Measurements from ENCODE around the gene SYTL3.
"Not testable (repeated sequence)": the region's sequence is repeated elsewhere in the genome, so short reads cannot be mapped to it uniquely, and the experiment has no call there.

The SYTL3 gene

GRCh38 chr6:158667360-158667981 lies 17.6 kb downstream of the SYTL3 start:
- no peak overlapping the region for H3K4me3 ChIP-seq (ENCODE audit: low read length)
- peak; percentile 10 for TF ChIP-seq EZH2phosphoT487 (IDR thresholded peaks at IDR 0.05; ENCODE audit: borderline replicate concordance, low read length)
- TF ChIP-seq, protein P1, sequence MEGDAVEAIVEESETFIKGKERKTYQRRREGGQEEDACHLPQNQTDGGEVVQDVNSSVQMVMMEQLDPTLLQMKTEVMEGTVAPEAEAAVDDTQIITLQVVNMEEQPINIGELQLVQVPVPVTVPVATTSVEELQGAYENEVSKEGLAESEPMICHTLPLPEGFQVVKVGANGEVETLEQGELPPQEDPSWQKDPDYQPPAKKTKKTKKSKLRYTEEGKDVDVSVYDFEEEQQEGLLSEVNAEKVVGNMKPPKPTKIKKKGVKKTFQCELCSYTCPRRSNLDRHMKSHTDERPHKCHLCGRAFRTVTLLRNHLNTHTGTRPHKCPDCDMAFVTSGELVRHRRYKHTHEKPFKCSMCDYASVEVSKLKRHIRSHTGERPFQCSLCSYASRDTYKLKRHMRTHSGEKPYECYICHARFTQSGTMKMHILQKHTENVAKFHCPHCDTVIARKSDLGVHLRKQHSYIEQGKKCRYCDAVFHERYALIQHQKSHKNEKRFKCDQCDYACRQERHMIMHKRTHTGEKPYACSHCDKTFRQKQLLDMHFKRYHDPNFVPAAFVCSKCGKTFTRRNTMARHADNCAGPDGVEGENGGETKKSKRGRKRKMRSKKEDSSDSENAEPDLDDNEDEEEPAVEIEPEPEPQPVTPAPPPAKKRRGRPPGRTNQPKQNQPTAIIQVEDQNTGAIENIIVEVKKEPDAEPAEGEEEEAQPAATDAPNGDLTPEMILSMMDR (IDR thresholded peaks at IDR 0.05; ENCODE audit: low read depth, low read length, poor library complexity, severe bottlenecking), result no peak
- no peak overlapping the region for H3K27ac ChIP-seq (ENCODE audit: low read depth, low read length)
- no peaks in the 10 kb centered on the region for H3K9me3 ChIP-seq (ENCODE audit: control insufficient read depth, insufficient read depth, low read length)
- no peak overlapping the region for H3K4me2 ChIP-seq (ENCODE audit: low read length)
- no peaks in the 10 kb centered on the region for H3K9me2 ChIP-seq (replicated peaks; ENCODE audit: control insufficient read depth, low read length)
- H3K36me3 ChIP-seq (ENCODE audit: control insufficient read depth, low read length), result no peaks in the 10 kb centered on the region
- no peaks in the 10 kb centered on the region for H3F3A ChIP-seq (ENCODE audit: control insufficient read depth, insufficient read depth)
- H3K79me2 ChIP-seq (ENCODE audit: control insufficient read depth, low read length), result no peaks in the 10 kb centered on the region
- H3K4me1 ChIP-seq (ENCODE audit: control insufficient read depth, low read length), result 0 out of 2 replicates have a peak, but pooled peaks cover 5% of the 10 kb centered on the region
- H3K27me3 ChIP-seq (ENCODE audit: control insufficient read depth, low read length), result peaks cover 60% of the 10 kb centered on the region
- H4K20me1 ChIP-seq (ENCODE audit: control insufficient read depth, insufficient read depth, low read depth, low read length), result no peaks in the 10 kb centered on the region

- H3K4me1 ChIP-seq (ENCODE audit: control insufficient read depth, low read length), result 0 out of 2 replicates have a peak, but pooled peaks cover 5% of the 10 kb centered on the region
- no peak overlapping the region for H3K4me2 ChIP-seq (ENCODE audit: low read length)
- peaks cover 49% of the 10 kb centered on the region for H3K27me3 ChIP-seq (ENCODE audit: control insufficient read depth, low read length)
Measured at GRCh38 chr6:158668707-158669103, 18.9 kb downstream of the SYTL3 start.

DNA sequence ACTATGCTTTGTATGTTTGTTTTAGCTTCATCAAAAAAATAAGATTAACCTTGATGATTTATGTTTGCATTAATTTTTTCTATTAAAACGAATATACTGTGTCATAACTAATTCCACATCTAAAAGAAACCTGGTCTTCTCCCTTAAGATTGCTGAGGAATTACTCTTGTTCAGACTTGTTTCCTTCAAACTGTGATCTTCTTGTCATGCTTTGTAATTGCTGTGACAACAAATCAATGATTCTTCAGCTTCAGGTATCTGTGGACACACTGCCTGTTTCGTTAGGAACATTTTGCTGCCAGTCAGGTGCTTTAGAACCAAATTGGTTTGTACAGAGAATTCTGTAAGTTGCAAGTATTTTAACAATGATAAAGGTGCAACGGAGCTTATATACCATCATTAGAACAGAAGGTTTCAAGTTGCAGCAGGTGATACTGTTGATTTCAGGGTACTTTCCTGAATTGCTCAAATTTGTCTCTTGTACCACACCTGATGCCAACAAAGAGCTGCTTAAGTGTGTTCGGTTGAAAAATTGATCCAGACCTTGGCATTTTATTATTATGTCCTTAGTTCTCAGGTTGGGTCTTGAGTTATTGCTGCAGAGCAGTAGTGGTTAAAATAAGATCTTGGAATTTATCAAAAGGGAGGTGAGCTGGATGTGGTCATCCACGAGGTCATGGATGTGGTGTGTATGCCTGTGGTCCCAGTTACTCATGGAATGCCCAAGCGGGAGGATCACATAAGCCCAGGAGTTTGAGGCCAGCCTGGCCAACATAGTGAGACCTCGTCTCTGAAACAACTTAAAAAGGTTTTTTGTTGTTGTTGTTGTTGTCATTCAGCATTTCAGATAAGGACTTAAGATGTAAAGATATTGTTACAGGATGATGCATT lies 19.5 kb downstream of the SYTL3 start:
- Histone ChIP-seq H3K4me1 (ENCODE audit: control insufficient read depth, low read length) (0 out of 2 replicates have a peak, but pooled peaks cover 5% of the 10 kb centered on the region), H3K27ac (ENCODE audit: low read depth, low read length) (no peak overlapping the region), H3K79me2 (ENCODE audit: control insufficient read depth, low read length) (no peaks in the 10 kb centered on the region), H3K9me2 (replicated peaks; ENCODE audit: control insufficient read depth, low read length) (no peaks in the 10 kb centered on the region), H3F3A (ENCODE audit: control insufficient read depth, insufficient read depth) (no peaks in the 10 kb centered on the region), H3K36me3 (ENCODE audit: control insufficient read depth, low read length) (no peaks in the 10 kb centered on the region), H3K4me2 (ENCODE audit: low read length) (no peak overlapping the region), H3K9me3 (ENCODE audit: control insufficient read depth, insufficient read depth, low read length) (no peaks in the 10 kb centered on the region), H3K4me3 (ENCODE audit: low read length) (no peak overlapping the region), H3K27me3 (ENCODE audit: control insufficient read depth, low read length) (peaks cover 48% of the 10 kb centered on the region), H4K20me1 (ENCODE audit: control insufficient read depth, insufficient read depth, low read depth, low read length) (no peaks in the 10 kb centered on the region)
- TF ChIP-seq, protein P1 (IDR thresholded peaks at IDR 0.05; ENCODE audit: low read depth, low read length, poor library complexity, severe bottlenecking), result no peak
- TF ChIP-seq EZH2phosphoT487 (IDR thresholded peaks at IDR 0.05; ENCODE audit: borderline replicate concordance, low read length), result no peak

More at GRCh38 chr6:158668707-158669103, 18.9 kb downstream of the SYTL3 start:
- Histone ChIP-seq H3K9me2 (replicated peaks; ENCODE audit: control insufficient read depth, low read length) (no peaks in the 10 kb centered on the region), H3K9me3 (ENCODE audit: control insufficient read depth, insufficient read depth, low read length) (no peaks in the 10 kb centered on the region), H3K36me3 (ENCODE audit: control insufficient read depth, low read length) (no peaks in the 10 kb centered on the region), H4K20me1 (ENCODE audit: control insufficient read depth, insufficient read depth, low read depth, low read length) (no peaks in the 10 kb centered on the region), H3K27ac (ENCODE audit: low read depth, low read length) (no peak overlapping the region), H3K79me2 (ENCODE audit: control insufficient read depth, low read length) (no peaks in the 10 kb centered on the region), H3F3A (ENCODE audit: control insufficient read depth, insufficient read depth) (no peaks in the 10 kb centered on the region), H3K4me3 (ENCODE audit: low read length) (no peak overlapping the region)
- TF ChIP-seq, protein P1 (IDR thresholded peaks at IDR 0.05; ENCODE audit: low read depth, low read length, poor library complexity, severe bottlenecking), result no peak
- TF ChIP-seq EZH2phosphoT487 (IDR thresholded peaks at IDR 0.05; ENCODE audit: borderline replicate concordance, low read length), result no peak

GRCh38 chr6:158672119-158672518 lies 22.3 kb downstream of the SYTL3 start:
- not testable (repeated sequence) for H3K9me3 ChIP-seq (ENCODE audit: control insufficient read depth, insufficient read depth, low read length); H3K36me3 ChIP-seq (ENCODE audit: control insufficient read depth, low read length); H3K79me2 ChIP-seq (ENCODE audit: control insufficient read depth, low read length); H3K27ac ChIP-seq (ENCODE audit: low read depth, low read length); H3F3A ChIP-seq (ENCODE audit: control insufficient read depth, insufficient read depth); H3K4me3 ChIP-seq (ENCODE audit: low read length); H3K9me2 ChIP-seq (replicated peaks; ENCODE audit: control insufficient read depth, low read length); H4K20me1 ChIP-seq (ENCODE audit: control insufficient read depth, insufficient read depth, low read depth, low read length); H3K4me1 ChIP-seq (ENCODE audit: control insufficient read depth, low read length); H3K4me2 ChIP-seq (ENCODE audit: low read length)
- peaks cover 24% of the 10 kb centered on the region for H3K27me3 ChIP-seq (ENCODE audit: control insufficient read depth, low read length)

Data from DOHH2 (cell line).